Mesenchymal stem cell (in vitro differentiated cells and primary cell): ENCODE measurements around the gene FBXO47.

Source experiments
- DNase-seq: peaks from one replicate; pipeline ENCODE4 v3.0.0-alpha.2; 2013
- H2AFZ ChIP-seq: one replicate; pipeline ENCODE4 v1.6.1; 2013; ENCODE audit warnings: low read depth, mild to moderate bottlenecking, control low read depth, inconsistent platforms, low read length, moderate library complexity
- H2AK5ac ChIP-seq: 2 replicates; pipeline ENCODE4 v1.6.1; 2013; ENCODE audit warnings: low read length, moderate library complexity, mild to moderate bottlenecking, inconsistent platforms; ENCODE audit not compliant: severe bottlenecking
- H2BK120ac ChIP-seq: one replicate; pipeline ENCODE4 v1.6.1; 2013; ENCODE audit warnings: low read depth, mild to moderate bottlenecking, inconsistent platforms, low read length, moderate library complexity
- H2BK12ac ChIP-seq, 2 experiments: one replicate each; pipeline ENCODE4 v1.6.1; 2013; ENCODE audit warnings: inconsistent platforms in 2 of 2, low read length in 2 of 2, mild to moderate bottlenecking in 2 of 2, moderate library complexity in 2 of 2, control low read depth in 1 of 2
- H2BK15ac ChIP-seq: one replicate; pipeline ENCODE4 v1.6.1; 2013; ENCODE audit warnings: mild to moderate bottlenecking, low read depth, inconsistent platforms; ENCODE audit not compliant: poor library complexity, severe bottlenecking
- H2BK5ac ChIP-seq: 2 replicates; pipeline ENCODE4 v1.6.1; 2013; ENCODE audit warnings: low read depth, mild to moderate bottlenecking, low read length, control low read depth, inconsistent platforms; ENCODE audit not compliant: poor library complexity, severe bottlenecking
- H3K14ac ChIP-seq, 2 experiments: one replicate each; pipeline ENCODE4 v1.6.1; 2013; ENCODE audit warnings: inconsistent platforms in 2 of 2, low read length in 2 of 2, control low read depth in 1 of 2, mild to moderate bottlenecking in 1 of 2, moderate library complexity in 1 of 2
- H3K18ac ChIP-seq, 2 experiments: one replicate each; pipeline ENCODE4 v1.6.1; 2013; ENCODE audit warnings: inconsistent platforms in 2 of 2, low read length in 2 of 2, control low read depth in 1 of 2, low read depth in 1 of 2, mild to moderate bottlenecking in 1 of 2
- H3K23ac ChIP-seq, 2 experiments: one replicate each; pipeline ENCODE4 v1.6.1; 2013; ENCODE audit warnings: inconsistent platforms in 2 of 2, low read length in 2 of 2, mild to moderate bottlenecking in 2 of 2, moderate library complexity in 2 of 2, control low read depth in 1 of 2
- H3K27ac ChIP-seq: 2 replicates; pipeline ENCODE4 v1.5.1; 2013; ENCODE audit warnings: mild to moderate bottlenecking, moderate library complexity, low read length, control low read depth, inconsistent platforms; ENCODE audit not compliant: poor library complexity, severe bottlenecking
- H3K27me3 ChIP-seq, 2 experiments: 2 replicates each; pipeline versions ENCODE4 v1.6.1 to v1.7.0; 2013; ENCODE audit warnings: low read length in 2 of 2, mild to moderate bottlenecking in 2 of 2, moderate library complexity in 2 of 2, control low read depth in 1 of 2, inconsistent platforms in 1 of 2; ENCODE audit not compliant: control insufficient read depth in 1 of 2, insufficient read depth in 1 of 2
- H3K36me3 ChIP-seq, 2 experiments: 2 replicates each; pipeline versions ENCODE4 v1.6.1 to v1.7.0; 2013; ENCODE audit warnings: low read length in 2 of 2, control low read depth in 1 of 2, inconsistent platforms in 1 of 2, low read depth in 1 of 2, mild to moderate bottlenecking in 1 of 2; ENCODE audit not compliant: insufficient read depth in 2 of 2, control insufficient read depth in 1 of 2
- H3K4ac ChIP-seq, 2 experiments: one replicate each; pipeline ENCODE4 v1.6.1; 2013; ENCODE audit warnings: inconsistent platforms in 2 of 2, low read length in 2 of 2, mild to moderate bottlenecking in 2 of 2, moderate library complexity in 2 of 2, control low read depth in 1 of 2, low read depth in 1 of 2
- H3K4me1 ChIP-seq: 2 replicates; pipeline ENCODE4 v1.6.1; 2013; ENCODE audit warnings: low read depth, low read length, control low read depth; ENCODE audit not compliant: control insufficient read depth, insufficient read depth
- H3K4me2 ChIP-seq: 2 replicates; pipeline ENCODE4 v1.6.1; 2013; ENCODE audit warnings: low read length, mild to moderate bottlenecking, inconsistent platforms; ENCODE audit not compliant: poor library complexity, severe bottlenecking
- H3K4me3 ChIP-seq, 2 experiments: 2 replicates each; pipeline versions ENCODE4 v1.5.1 to v1.7.0; 2013; ENCODE audit warnings: low read length in 2 of 2, mild to moderate bottlenecking in 2 of 2, control low read depth in 1 of 2, low read depth in 1 of 2; ENCODE audit not compliant: insufficient read depth in 1 of 2
- H3K79me1 ChIP-seq: replicated peaks from 2 replicates; pipeline ENCODE4 v1.6.1; 2013; ENCODE audit warnings: mild to moderate bottlenecking, control low read depth, low read length, inconsistent platforms; ENCODE audit not compliant: poor library complexity, severe bottlenecking
- H3K9ac ChIP-seq: 2 replicates; pipeline ENCODE4 v1.7.0; 2013; ENCODE audit warnings: mild to moderate bottlenecking, low read length, moderate library complexity
- H3K9me3 ChIP-seq: 2 replicates; pipeline ENCODE4 v1.7.0; 2013; ENCODE audit warnings: mild to moderate bottlenecking, low read length; ENCODE audit not compliant: control insufficient read depth
- H4K8ac ChIP-seq: one replicate; pipeline ENCODE4 v1.6.1; 2013; ENCODE audit warnings: inconsistent platforms, mild to moderate bottlenecking, low read length, moderate library complexity
- H4K91ac ChIP-seq: one replicate; pipeline ENCODE4 v1.6.1; 2013; ENCODE audit warnings: mild to moderate bottlenecking, low read length, inconsistent platforms
- WGBS: methylation state at CpG from one replicate; pipeline ENCODE4 v1.1.7; 2013; ENCODE audit warnings: mixed read lengths; 5-methylcytosine and 5-hydroxymethylcytosine counted together

The FBXO47 gene

DNA sequence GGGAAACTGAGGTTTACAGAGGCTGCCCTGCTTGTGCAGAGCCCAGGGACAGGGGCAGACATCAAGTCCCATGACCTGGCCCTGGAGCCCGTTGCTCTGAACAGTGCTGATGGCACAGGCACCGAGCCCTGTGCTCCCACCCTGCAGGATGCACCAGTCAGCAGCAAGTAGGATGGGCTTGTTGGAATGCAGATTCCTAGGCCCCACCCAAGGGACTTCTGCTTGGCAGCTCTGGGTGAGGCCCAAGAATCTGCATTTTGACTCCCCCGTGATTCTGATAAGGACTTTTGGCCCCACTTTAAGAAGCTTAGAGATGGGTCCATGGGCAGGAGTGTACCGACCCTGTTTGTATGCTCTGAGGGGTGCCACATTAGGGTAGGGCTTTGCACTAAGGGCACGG is 74.1 kb downstream of the FBXO47 start:
- H3K18ac ChIP-seq = no peak overlapping the region
- no peak overlapping the region for H2AFZ ChIP-seq
- H3K27me3 ChIP-seq = no peaks in the 10 kb centered on the region
- H3K9ac ChIP-seq = no peak overlapping the region
- no peak overlapping the region for H2BK5ac ChIP-seq
- no peaks in the 10 kb centered on the region for H3K9me3 ChIP-seq
- H3K4me1 ChIP-seq = peaks cover 45% of the 10 kb centered on the region
- no peak overlapping the region for H3K23ac ChIP-seq
- H3K4me2 ChIP-seq = no peak overlapping the region
- H3K79me1 ChIP-seq = peaks cover 12% of the 10 kb centered on the region
- peak overlapping the region in 1 of 2 experiments; percentile 8 for H3K14ac ChIP-seq
- no peak overlapping the region for H2AK5ac ChIP-seq
- H3K4me3 ChIP-seq = no peak overlapping the region
- peaks cover 75 to 98% of the 10 kb centered on the region in 2 experiments for H3K36me3 ChIP-seq
- H2BK15ac ChIP-seq = no peak overlapping the region
- no peak overlapping the region for H4K91ac ChIP-seq
- H4K8ac ChIP-seq = peak overlapping the region; percentile 22
- DNase-seq = no peak
- peak overlapping the region; percentile 32 for H3K27ac ChIP-seq
- WGBS = 95% methylated on average over 4 of the region's 5 CpGs
- H2BK12ac ChIP-seq = no peak overlapping the region
- H3K4ac ChIP-seq = no peak overlapping the region
- H2BK120ac ChIP-seq = no peak overlapping the region

DNA sequence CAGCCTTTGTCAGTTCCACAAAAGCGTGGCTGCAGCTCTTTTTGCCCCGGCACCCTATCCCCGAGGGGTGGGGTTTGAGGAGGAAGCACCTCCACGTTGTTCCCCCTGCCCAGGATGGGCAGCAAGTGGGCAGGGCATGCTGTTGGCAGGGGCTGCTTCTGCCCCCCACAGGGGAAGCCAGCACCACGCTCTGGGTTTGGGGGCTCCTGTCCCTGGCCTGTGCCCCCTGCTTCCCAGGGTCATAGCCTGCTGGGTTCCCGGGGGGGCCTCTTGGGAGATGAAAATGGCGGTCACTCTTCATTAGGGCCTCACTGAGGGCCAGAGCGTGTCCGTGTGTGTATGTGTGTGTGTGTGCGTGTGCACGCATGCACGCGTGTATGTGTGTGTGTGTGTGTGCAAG is 74.6 kb downstream of the FBXO47 start:
- Histone ChIP-seq H4K91ac (peak overlapping the region; percentile 48), H2BK15ac (peak overlapping the region; percentile 6), H4K8ac (peak overlapping the region; percentile 31), H3K4me1 (peaks cover 45% of the 10 kb centered on the region), H3K4me3 (no peak overlapping the region), H3K36me3 (peaks cover 77 to 98% of the 10 kb centered on the region in 2 experiments), H3K9me3 (no peaks in the 10 kb centered on the region), H3K9ac (no peak overlapping the region), H3K79me1 (peaks cover 12% of the 10 kb centered on the region), H2BK120ac (no peak overlapping the region), H2AFZ (no peak overlapping the region), H3K23ac (no peak overlapping the region), H2BK12ac (no peak overlapping the region), H3K27me3 (no peaks in the 10 kb centered on the region), H2BK5ac (no peak overlapping the region), H3K4ac (no peak overlapping the region), H3K14ac (no peak overlapping the region), H2AK5ac (no peak overlapping the region), H3K18ac (no peak overlapping the region), H3K27ac (no peak overlapping the region), H3K4me2 (no peak overlapping the region)
- WGBS = 96% methylated on average over 13 of the region's 13 CpGs
- DNase-seq = no peak

DNA sequence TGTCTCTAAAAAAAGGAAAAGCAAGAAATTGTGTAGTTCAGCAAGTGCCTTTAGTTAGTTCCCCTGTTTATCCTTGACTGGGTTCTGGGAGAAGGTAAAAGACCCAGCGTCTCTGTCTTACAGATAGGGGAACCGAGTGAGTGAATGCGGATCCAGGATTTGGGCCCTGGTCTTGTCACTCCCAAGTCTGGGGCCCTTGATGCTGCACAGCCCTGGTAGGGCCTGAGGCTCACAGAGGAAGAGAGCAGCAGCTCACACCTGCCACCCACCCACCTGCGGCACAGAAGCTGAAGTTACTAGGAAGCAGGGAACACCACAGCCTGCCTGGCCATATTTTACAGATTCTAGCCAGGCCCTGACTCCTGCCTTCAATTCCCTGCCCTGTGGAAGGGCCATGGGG is 75.1 kb downstream of the FBXO47 start:
- Histone ChIP-seq H3K4me1 (peaks cover 43% of the 10 kb centered on the region), H3K4ac (no peak overlapping the region), H3K36me3 (peaks cover 78 to 98% of the 10 kb centered on the region in 2 experiments), H3K4me3 (no peak overlapping the region), H2BK5ac (no peak overlapping the region), H3K27ac (no peak overlapping the region), H3K9ac (no peak overlapping the region), H3K18ac (no peak overlapping the region), H4K8ac (no peak overlapping the region), H2BK120ac (no peak overlapping the region), H2BK15ac (no peak overlapping the region), H2AFZ (no peak overlapping the region), H3K9me3 (no peaks in the 10 kb centered on the region), H4K91ac (no peak overlapping the region), H3K14ac (peak overlapping the region in 1 of 2 experiments; percentile 22), H2AK5ac (no peak overlapping the region), H3K79me1 (peaks cover 12% of the 10 kb centered on the region), H3K4me2 (no peak overlapping the region), H3K23ac (no peak overlapping the region), H2BK12ac (no peak overlapping the region), H3K27me3 (no peaks in the 10 kb centered on the region)
- 92% methylated on average over 3 of the region's 4 CpGs for WGBS
- no peak for DNase-seq

DNA sequence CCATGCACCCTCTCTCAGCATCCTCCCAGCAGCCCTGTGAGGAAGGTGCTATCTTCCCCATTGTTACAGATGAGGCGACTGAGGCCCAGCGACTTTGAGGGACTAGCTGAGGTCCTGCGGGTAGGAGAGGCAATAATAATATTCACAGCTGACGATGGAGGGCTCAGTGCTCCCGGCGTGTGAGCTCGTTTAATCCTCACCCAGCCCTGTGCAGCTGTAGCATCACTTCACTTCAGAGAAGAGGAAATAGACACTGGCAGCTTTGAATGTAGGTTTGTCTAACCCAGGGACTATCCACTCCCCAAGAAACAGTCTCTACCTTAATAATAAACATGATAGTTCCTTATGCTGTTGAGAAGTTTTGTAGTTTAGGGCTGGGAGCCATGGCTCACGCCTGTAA is 75.8 kb downstream of the FBXO47 start:
- Histone ChIP-seq H3K9ac (no peak overlapping the region), H3K9me3 (no peaks in the 10 kb centered on the region), H3K79me1 (peaks cover 12% of the 10 kb centered on the region), H3K18ac (no peak overlapping the region), H3K36me3 (peaks cover 79 to 94% of the 10 kb centered on the region in 2 experiments), H4K8ac (no peak overlapping the region), H3K4me3 (no peak overlapping the region), H3K4me2 (no peak overlapping the region), H3K4ac (no peak overlapping the region), H3K27ac (no peak overlapping the region), H2BK120ac (no peak overlapping the region), H3K4me1 (peaks cover 39% of the 10 kb centered on the region), H3K27me3 (no peaks in the 10 kb centered on the region), H3K14ac (no peak overlapping the region), H3K23ac (no peak overlapping the region), H2BK12ac (no peak overlapping the region), H2AK5ac (no peak overlapping the region), H4K91ac (no peak overlapping the region), H2AFZ (no peak overlapping the region), H2BK15ac (no peak overlapping the region), H2BK5ac (no peak overlapping the region)
- WGBS = 88% methylated on average over 8 of the region's 8 CpGs
- no peak for DNase-seq
